ENCODE results near the gene SLC2A9.
"Not testable (repeated sequence)": the region's sequence is repeated elsewhere in the genome, so short reads cannot be mapped to it uniquely, and the experiment has no call there.

Gene SLC2A9

DNA sequence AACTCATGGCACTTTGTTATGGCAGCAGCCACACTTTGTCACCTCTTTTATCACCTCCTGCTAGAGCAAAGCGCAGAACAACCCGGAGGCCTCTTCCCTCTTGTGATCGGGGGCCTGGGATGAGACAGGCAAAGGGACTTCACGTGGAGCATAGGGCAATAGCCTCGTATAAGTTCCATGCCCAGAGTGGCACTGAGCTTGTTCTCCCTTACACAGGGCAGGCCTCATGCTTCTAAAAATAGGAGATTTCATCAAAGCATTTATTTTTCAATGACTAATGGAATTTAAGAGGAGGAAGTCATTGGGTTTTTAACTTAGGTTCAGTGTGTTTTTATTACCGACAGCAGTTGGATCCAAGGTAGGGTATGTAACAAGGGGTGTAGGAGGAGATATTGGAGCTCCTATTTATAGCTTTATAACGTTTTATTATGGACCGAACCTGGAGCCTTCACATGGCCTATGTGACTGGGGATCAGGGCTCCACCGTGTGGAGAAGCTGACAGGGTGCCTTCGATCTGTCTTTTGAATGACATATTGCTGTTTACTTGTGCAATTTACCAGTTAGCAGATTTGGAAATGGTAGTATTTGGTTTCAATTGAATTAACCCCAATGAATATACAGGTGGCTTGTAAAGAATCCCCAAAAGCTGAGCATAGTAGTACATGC is 93.8 kb downstream of the SLC2A9 start:
- no peak for DNase-seq (ENCODE audit: low spot score)

DNA sequence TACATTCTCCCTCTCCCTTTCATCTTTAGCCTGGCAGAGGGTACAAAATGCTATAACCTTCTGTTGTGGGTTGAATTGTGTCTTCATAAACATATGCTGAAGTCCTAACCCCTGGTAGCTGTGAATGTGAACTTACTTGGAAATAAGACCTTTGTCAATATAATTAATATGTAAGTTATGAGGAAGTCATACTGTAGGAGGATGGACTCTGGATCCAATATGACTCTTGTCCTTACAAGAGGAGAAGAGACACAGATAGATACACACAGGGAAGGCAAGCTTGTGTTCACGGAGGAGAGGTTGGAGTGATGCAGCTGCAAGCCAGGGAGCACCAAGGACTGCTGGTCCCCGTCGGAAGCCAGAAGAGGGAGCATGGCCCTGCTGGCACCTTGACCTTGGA is 94.7 kb downstream of the SLC2A9 start:
- DNase-seq (ENCODE audit: low spot score): no peak

DNA sequence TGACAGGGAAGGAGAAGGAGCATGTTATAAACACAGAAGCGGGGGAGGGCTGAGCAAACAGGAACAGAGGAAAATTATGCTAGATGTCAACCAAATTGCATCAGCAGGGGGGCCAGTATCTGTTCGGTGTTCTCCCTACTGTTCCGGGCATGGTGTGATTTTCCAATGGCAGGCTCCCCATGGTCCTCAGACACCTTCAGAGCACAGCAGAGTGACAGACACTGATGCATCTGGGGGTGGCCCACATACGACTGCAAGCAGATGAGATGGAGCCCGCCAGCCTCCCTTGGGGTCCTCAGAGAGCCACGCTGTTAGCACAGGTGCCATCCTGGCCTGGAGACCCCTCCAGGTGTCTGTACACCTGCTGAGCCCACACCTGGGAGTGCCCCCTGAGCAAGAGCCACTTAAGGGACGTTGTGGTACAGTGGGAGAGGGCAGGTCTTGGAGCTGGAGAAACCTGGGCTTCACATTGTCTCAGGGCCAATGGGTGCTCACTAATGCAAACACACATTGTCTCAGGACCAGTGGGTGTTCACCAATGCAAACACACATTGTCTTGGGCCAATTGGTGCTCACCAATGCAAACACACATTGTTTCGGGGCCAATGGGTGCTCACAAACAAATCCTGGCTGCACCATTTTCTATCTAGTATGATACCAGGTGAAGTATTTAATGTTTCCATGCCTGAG is 95.4 kb downstream of the SLC2A9 start:
- DNase-seq (ENCODE audit: low spot score): no peak

DNA sequence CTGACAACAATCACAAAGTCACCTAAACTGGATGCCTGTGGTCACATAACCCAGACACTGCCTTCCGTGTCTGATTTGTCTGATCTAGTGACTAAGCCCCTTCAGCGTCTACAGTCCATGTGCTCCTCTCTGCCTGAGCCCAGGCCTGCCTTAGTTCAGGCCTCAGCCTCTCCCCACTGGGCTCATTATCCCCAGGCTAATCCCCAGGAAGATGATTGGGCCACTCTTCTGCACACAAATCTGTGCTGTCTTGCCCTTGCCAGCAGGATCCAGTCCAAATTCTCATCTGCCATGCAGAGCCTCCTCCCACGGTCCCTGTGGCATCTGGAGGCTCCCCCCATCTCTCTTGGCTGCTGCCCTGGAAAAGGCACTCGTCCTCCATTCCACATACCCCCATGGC is 96.5 kb downstream of the SLC2A9 start:
- no peak for DNase-seq (ENCODE audit: low spot score)

DNA sequence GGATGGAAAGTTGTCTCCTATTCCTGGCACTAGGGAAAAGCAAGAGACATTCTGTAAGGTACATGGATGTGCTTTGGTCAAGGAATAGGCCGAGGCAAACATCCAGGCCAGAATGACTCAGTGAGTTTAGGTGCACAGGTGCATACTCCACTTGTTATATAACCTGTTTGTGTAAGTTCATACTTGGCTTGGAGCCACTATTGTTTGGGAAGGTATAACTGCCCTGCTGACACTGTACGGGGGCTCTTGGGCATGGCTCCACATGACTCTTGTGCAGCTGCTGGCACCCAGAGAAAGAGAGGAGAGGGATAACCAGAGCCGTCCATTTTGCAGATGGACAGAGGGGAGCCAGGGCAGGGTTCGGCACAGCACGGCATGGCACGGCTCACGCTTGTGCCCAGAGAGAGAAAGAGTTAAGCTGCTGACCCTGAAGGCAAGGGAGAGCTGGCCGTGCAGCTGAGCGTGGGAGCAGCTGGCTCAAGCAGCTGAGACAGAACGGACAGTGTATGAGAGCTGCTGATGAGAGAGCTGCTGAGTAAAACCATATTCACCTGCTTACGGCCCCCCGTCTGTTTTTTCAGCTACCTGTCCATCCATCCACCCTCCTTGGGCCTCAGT is 98.0 kb downstream of the SLC2A9 start:
- no peak for DNase-seq (ENCODE audit: low spot score)

DNA sequence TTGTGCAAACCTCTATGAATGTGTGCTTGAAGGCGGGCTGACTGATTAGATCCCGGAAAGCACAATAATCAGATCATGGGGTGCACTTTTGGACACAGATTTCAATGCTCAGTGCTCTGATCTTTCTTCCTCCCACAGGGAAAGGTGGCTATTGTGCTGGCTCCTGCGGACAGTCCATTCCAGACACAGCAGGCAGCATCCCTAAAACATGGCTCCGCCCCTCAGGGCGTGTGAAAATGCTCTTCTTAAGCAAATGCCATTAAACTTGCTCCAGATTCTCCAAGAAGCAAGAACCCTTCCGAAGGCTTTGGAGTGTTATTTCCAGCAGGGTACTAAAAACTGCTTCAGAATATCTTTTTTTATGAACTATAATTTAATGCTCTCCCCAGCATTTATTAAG is 100.0 kb downstream of the SLC2A9 start:
- no peak for DNase-seq (ENCODE audit: low spot score)

DNA sequence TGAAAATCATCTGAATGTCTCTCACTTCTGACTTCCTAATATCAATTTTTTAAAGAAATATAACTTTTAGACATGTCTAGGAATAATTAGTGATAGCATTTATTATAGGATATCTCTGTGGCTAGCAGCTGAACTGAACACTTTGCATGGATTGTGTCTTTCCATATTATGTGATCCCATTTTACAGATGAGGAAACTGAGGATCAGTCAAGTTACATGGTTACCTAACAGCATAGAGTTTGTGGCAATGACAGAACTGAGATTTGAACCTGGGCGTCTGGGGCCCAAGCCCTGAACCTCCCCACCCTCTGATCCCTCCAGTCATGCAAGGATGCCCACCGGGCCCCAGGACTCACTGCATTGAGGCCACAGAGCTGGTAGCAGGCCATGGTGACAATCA is 101.3 kb downstream of the SLC2A9 start:
- no peak for DNase-seq (ENCODE audit: low spot score)

DNA sequence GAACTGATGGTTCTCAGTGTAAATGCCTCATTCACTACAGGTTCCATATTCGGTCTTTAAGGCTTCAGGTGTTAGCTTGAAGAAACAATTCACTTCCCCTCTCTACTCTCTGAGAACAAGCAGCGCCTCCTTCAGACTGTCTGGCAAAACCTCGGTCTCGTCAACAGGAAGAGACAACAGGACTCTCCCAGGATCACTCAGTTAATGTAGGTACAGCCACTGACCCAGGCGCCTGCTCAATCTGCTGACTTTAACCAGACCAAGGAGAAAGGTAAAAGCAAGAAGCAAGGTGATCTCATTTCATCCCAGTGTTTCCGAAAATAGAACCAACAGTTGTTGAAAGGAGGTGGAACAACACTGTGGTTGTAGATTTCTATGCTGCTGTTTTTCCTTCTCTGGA is 102.2 kb downstream of the SLC2A9 start:
- DNase-seq (ENCODE audit: low spot score): no peak

DNA sequence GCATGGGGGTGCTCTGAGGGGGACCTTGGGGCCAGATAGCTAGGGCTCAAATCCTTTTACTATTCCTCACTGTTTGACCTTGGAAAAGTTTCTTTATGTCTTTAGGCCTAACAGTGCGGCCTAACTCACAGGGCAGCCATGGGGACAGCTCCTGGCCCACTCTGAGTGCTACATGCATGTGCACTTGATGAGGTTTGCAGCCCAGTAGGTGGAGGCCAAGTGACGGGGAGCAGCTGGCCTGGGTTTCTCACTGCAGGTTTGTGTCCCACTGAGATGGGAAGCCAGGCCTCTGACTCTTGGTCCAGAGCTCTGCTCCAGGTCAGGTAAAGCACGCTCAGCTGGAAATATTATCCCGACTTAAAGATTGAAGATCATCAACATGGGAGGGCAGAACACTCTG is 102.8 kb downstream of the SLC2A9 start:
- no peak for DNase-seq (ENCODE audit: low spot score)

DNA sequence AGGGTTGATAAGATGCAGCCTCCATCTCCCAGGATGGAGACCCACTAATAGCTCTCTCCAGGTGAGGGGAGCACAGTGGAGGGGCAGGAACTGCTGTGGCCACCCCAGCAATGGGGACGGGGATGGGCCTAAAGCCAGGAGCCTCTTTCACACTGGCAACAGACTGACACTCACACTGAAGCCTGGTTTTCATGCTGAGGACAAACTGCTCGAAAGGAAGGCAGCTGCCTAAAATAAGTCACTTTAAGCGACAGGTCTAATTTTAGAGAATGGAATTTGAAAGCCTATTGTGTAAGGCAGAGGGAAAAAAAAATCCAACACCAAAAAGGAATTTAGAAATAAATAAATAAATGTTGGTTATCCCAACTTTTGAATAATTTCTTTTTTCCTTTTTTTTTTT is 104.4 kb downstream of the SLC2A9 start:
- DNase-seq (ENCODE audit: low spot score): no peak

DNA sequence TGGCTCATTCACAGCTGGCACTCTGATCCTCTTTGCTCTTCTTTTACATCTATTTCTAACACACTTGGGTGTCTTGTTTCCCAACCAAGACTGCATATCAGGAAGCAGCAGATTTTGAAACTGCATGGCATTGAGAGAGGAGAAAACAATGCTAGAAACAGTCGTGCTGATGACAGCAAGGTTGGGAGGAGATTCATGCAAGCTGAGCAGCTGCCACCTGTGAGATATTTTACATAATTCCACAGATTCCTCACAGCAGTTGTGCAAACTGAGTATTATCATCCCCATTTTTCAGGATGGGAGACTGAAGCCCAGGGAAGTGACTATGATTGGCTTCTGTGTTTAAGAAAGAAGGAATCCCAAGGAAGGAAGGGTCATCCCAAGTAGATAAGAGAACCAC is 105.0 kb downstream of the SLC2A9 start:
- no peak for DNase-seq (ENCODE audit: low spot score)

DNA sequence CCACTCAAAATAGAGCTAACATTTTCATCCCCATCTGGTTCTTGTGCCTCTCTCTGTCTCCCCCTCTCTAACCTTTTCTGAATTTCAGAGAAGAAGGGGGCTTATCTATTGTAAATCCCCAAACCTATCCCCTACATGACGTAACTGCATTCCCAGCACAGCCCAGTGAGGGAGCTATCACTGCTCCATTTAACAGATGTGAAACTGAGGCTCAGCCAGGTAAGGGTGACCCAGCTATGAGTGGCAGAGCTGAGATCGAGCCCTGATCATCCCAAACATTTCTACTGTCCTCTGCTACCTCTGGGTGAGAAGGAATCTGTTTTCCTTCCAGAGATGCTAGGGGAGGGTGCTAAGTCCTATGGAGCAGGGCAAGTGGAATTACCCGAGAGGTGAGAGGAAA is 107.5 kb downstream of the SLC2A9 start:
- DNase-seq (ENCODE audit: low spot score): no peak

DNA sequence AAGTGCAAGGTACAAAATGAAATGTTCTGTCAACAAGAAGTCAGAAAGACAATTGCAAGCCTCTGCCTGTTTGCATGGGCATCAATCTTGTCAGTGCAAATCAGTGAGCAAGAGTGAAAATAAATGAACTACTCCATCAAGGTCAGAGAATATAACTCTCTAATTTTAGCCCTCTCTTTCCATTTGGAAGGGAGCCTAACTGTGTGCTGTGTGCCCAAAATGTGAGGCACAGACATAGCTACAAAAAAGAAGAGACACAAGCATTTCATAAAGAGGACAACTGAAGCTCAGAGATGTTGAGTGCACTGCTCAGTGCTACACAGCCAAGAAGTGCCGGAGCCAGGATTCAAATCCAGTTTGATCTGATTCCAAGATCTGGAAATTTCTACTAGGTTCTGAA is 114.3 kb downstream of the SLC2A9 start:
- no peak for DNase-seq (ENCODE audit: low spot score)

DNA sequence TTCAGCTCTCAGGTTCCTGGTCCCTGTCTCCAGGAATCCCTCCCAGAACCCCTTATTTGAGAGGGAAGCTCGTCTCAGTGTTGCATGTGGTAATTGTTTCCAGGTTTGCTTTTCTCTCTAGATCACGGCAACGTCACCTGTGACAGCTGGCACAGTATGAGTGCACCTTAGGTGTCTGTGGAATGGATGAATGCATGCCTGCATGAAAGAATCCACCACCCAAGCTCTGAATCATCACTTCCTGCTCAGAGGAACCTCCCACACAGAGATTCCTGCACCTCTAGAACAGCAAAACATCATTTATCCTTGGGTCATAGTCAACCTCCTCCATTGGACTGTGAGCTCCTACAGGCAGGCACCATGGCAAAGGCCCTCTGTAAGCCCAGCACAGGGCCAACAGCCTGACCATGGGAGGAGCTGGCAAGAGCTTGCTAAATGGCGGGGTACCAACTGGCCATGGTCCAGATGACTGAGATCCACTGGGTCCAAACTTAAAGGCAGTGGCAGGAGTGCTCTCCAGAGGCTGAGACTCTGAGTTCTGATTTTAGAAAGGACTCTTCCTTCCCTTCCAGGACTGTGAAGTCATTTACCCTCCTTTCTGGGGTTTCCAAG is 116.2 kb downstream of the SLC2A9 start:
- DNase-seq (ENCODE audit: low spot score): no peak

DNA sequence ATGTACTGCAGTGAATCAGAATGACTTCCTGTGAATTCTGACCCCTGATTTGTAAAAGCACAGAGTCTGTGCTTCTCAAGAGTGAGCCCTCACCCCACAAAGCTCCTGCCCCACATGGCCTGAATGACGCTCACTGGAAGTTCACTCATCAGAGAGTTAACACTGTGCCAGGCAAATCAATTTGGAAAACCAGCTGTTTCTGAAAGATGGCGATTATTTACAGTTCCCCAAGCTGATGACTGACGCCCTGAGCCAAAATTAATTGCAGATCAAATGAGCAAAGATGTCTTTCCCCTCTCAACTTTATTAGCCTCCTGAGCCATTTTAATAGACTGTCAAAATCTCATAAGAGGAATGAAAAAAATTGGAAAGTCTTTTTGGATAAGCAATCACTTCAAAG is 118.0 kb downstream of the SLC2A9 start:
- DNase-seq (ENCODE audit: low spot score): no peak

DNA sequence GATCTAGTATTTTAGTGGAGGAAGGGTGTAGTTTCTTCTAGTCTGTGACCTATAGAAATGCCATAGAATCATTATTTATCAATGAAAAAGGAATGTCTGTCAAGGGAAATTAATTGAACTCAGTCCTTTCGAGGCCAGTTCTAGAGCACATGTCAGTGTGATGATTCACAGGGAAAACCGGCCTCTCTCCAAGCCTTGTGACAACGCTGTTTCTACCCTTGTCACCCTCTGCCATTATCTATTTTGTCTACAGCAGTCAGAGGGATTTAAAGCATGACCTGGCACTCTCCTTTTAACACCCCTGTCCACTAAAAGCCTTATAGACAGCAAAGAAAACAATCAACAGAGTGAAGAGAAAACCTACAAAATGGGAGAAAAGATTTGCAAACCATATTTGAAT is 120.0 kb downstream of the SLC2A9 start:
- DNase-seq (ENCODE audit: low spot score): no peak

DNA sequence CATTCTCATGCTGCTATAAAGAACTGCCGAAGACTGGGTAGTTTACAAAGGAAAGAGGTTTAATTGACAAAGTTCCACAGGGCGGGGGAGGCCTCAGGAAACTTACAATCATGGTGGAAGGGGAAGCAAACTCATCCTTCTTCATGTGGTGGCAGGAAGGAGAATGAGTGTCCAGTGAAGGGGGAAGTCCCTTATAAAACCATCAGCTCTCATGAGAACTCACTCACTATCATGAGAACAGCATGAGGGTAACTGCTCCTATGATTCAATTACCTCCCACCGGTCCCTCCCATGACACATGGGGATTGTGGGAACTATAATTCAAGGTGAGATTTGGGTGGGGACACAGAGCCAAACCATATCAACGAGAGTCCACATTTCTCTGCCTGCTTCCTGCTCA is 120.7 kb downstream of the SLC2A9 start:
- not testable (repeated sequence) for DNase-seq (ENCODE audit: low spot score)

DNA sequence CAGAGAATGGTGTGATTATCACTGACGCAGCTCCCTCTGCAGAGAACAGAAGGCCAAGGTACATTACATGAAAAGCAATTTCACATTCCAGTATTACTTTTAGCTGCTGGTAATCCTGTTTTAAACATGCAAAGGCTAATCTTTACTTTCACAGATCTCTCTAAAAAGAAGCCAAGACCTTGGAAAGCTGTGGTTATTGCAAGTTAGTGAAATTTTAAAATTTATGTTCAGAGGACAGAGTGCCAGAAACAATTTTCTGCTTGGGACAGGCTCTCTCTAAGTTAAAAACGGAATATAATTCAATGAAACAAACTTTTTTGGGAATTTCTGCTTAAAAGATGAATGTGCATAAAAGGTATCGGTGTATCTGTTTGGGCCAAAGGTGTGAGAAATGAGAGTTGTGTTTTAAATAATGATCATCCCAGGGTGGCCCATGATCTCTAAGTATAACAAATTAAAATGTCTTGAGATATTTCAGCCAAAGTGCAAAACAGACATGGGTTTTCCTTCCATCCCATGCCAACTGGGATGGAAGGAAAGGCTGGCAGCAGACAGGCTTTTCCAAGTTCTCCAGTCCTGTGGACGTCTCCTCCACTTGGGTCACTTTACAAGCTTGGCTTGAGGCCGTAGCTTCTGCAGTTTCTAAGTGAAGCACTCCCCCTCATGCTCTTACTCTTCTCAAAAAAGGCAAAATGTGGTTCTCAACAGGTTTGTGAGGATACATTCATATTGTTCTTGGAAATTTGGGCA is 121.8 kb downstream of the SLC2A9 start:
- no peak for DNase-seq (ENCODE audit: low spot score)

DNA sequence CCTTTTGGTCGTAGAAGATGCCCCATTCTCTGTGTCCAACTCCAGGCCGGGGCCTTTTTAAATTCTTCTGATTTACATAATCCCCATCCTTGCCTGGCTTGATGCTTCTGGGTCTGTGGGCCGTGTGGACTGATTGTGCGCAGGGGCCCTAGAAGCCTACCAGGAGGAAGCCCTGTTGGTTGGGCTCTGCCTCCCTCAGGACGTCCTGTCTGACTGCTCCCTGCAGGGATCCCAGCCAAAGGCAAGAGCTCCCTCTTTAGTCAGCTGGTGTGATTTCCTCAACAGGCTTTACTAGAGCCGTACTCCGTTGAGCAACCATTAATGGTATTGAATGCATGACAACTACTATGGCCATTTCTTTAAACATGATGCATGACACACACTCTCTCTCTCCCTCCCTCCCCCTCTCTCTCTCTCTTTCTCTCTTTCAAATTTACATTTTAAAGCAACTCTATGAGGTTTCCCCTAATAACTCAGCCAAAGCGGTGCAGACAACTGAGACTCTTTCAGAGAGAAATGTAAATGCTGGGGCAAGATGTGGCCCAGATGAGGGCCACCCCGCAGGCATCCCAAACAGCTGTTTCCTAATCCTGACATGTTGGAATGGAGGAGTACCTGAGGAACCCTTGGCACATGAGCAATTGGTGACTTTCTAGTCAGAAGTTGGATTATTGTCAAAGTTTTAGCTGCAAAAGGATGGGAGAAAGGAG is 122.5 kb downstream of the SLC2A9 start:
- peak; percentile 16 for DNase-seq (ENCODE audit: low spot score)

DNA sequence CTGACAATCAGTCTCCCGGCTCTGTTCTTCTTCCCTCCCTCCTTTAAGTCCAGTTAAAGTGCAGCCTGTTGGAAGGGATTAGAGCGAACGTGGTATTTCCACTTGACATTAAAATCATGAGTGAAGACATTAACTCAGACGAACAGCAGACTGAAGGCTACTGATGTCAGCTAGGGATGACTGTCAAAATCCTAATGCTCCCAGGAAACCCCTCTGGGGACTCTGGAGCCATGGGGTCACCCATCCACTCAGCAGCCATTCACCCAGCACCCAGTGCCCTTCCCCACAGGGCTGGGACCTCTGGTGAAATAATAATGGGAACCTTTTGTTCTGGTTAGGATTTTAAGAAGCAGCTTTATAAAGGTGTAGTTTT is 126.0 kb downstream of the SLC2A9 start:
- DNase-seq (ENCODE audit: low spot score): no peak

DNA sequence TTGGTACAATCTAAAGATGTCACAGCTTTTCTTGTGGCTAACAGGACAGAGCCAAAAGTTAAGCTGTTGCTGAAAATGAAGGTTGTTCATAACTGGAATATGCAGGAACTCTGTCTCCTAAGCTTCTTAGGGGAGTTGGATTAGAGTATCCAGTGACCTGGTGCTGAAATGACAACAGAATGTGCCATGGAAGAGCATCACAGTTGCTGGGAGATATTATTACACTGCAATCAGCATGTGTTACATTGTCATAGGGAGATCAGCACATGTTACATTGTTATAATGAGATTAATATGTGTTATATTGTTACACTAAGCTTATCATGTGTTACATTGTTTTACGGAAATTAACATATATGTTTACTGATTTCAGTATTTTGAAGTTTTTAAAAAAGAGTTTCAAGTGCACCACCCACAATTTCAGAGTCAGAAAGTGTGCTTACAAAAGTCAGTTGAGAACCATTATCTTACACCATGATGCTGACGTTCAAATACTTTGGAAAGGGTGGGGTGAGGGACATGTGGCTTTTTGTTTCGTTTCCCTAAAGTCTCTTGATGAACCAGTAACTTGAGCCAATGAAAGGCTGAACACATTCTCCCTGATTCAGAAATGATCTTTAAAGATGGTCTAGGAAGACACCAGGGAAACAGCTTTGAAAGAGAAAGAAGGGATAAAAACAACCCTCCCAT is 126.5 kb downstream of the SLC2A9 start:
- no peak for DNase-seq (ENCODE audit: low spot score)

Data from hepatic stellate cell (primary cell).